ENCODE data around the gene FAM131A.

FAM131A gene

DNA sequence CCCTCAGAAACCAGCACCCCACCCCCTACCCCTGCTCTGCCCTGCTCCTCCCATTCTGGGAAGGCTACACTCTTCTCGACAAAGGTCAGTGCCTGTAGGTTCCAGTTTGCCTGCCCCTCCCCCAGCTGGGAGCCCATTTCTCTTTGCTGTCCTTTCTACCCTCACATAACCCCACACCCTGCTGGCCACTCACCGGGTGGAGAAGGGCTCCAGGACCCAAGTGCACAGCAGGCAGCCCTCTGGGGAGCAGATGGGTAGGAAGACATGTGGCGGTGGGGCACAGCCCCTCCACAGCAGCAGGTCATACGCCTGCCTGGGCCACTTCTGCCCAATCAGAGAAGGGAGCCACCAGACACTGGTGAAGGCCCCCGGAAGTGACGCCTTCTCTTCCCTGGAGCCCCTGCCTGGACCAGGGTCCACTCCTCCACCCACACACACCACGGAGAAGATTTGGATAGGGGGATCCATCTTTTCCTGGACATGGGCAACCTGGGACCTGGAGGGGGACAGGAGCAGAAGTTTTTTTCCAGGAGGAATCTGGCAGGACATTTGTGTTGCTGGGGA lies 40.6 kb downstream of the FAM131A start, which contains the start of gene THPO:
Gene THPO (minus strand): TSS at position 326 of the 564 bp plus-strand sequence. CDS start 1,948 bp downstream, outside the sequence.
- DNase-seq (ENCODE audit: low read depth, low spot score) = no peak

DNA sequence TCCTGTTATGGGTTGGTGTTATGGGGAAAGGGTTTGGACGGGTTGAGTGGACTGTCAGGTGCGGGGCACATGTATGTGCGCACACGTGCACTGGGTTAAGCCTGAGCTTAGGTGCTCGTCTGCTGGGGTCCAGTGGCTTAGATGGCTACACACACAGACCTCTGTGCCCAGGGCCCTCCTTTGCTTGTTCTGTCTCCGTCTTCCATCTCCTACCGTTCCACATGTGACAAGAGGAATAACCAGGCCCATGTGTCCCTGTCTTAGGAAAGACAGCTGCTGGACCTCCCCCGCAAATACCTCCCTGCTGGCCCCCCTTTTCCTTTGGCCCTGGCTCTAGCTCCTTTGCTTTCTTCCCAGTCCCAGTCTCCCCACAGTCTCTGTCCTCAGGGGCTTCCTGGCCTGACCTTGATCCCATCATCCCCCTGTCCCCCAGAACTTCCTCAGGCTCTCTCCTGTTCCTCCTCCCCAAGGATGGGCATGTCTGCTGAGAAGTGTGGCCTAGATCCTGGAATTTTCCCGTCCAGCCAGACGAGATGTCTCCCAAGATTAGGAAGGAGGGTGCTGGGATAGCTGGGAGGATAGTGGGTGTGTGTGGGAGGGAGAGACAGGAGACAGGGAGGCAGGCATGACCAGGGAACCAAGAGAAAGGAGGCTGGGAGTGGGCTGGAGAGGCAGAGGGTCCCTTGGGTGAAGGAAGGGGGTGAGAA lies 41.4 kb downstream of the FAM131A start:
- no peak for DNase-seq (ENCODE audit: low read depth, low spot score)

DNA sequence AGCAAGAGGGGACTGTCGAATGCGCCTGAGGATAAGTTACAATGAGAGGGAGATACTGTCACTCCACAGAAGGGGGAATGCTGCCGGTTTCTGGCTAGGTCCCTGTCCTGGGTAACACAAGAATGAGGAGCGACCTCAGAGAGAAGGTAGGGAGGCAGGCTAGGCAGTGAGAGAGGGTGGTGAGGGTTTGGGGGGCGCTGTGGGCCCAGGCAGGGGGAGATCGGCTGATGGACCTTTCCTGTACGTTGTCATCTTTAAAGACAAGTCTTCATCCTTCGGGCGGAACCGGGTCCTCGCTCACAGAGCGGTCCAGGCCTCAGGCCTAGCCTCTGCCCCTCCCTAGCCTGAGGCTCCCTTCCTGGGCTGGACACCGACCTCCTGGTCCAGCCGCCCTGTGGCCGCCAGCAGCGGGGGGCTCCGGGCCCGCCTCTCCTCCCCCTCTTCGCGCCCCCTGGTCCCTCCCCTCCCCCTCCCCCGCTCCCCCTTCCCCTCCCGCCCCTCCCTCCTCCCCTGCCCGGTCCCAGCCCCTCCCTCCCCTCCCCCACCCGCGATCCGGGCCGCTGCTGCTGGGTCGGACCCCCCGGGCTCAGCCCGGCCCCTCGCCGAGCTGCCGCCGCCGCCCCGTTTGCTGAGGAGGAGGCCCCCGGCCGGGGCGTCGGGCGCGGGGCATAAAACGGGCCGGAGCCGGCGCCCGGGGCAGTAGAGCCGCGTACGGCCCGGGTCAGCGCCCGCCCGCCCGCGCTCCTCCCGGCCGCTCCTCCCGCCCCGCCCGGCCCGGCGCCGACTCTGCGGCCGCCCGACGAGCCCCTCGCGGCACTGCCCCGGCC lies 42.2 kb downstream of the FAM131A start, which contains the start of gene CHRD:
Gene CHRD (plus strand): TSS at position 697 of the 827 bp plus-strand sequence. CDS start 265 bp downstream, outside the sequence.
- no peak for DNase-seq (ENCODE audit: low read depth, low spot score)

DNA sequence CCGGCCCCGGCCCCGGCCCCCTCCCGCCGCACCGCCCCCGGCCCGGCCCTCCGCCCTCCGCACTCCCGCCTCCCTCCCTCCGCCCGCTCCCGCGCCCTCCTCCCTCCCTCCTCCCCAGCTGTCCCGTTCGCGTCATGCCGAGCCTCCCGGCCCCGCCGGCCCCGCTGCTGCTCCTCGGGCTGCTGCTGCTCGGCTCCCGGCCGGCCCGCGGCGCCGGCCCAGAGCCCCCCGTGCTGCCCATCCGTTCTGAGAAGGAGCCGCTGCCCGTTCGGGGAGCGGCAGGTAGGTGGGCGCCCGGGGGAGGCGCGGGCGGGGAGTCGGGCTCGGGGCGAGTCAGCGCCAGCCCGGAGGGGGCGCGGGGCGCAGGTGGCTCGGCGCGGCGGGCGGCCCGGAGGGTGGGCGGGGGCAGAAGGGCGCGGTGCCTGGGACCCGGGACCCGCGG lies 42.8 kb downstream of the FAM131A start:
- no peak for DNase-seq (ENCODE audit: low read depth, low spot score)

DNA sequence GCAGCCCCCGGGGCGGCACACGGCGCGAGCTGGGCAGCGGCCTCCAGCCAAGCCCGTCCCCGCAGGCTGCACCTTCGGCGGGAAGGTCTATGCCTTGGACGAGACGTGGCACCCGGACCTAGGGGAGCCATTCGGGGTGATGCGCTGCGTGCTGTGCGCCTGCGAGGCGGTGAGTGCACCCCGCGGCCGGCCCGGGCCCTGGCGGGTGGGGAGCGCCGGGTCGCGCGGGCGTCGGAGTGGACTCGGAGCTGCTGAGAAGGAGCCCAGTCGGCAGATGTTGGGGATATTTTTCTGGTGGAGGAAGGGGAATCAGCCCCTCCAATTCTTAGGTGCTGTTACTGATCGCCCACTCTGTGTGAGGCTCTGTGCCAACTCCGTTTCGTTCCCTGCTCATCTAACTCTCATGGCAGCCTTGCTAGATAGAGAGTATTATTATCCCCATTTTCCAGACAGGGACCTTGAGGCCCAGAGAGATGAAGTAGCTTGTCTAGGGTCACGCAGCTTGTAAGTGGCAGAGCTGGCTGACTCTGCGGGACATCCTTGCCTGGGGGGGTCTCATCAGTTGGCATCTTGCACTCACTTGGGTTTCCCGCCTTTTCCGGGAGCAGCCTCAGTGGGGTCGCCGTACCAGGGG lies 43.3 kb downstream of the FAM131A start:
- DNase-seq (ENCODE audit: low read depth, low spot score) = no peak

DNA sequence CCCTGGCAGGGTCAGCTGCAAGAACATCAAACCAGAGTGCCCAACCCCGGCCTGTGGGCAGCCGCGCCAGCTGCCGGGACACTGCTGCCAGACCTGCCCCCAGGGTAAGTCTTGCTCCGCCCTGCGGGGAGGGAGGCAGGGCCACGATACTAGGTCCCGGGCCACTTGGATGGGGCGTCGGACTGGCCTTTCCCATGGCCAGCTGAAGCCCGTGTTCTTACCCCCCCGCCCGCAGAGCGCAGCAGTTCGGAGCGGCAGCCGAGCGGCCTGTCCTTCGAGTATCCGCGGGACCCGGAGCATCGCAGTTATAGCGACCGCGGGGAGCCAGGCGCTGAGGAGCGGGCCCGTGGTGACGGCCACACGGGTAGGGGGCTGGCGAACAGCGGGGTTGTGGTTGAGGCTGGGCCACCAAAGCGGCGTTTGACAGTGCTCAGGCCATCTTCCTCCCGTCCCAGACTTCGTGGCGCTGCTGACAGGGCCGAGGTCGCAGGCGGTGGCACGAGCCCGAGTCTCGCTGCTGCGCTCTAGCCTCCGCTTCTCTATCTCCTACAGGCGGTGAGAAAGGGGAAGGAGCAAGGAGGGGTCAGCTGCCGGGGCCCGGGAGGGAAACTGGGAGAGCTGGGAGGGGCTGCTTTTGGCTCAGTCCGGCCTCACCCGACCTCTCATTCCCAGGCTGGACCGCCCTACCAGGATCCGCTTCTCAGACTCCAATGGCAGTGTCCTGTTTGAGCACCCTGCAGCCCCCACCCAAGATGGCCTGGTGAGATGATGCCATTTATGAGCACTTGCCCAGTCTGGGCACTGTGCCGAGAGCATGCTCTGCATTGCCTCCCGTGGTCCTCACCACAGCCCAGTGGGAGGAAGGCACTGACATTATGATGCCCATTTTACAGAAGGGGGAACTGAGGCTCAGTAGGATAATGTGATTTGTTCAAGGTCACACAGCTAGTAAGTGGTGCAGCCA lies 44.1 kb downstream of the FAM131A start:
- DNase-seq (ENCODE audit: low read depth, low spot score) = no peak

DNA sequence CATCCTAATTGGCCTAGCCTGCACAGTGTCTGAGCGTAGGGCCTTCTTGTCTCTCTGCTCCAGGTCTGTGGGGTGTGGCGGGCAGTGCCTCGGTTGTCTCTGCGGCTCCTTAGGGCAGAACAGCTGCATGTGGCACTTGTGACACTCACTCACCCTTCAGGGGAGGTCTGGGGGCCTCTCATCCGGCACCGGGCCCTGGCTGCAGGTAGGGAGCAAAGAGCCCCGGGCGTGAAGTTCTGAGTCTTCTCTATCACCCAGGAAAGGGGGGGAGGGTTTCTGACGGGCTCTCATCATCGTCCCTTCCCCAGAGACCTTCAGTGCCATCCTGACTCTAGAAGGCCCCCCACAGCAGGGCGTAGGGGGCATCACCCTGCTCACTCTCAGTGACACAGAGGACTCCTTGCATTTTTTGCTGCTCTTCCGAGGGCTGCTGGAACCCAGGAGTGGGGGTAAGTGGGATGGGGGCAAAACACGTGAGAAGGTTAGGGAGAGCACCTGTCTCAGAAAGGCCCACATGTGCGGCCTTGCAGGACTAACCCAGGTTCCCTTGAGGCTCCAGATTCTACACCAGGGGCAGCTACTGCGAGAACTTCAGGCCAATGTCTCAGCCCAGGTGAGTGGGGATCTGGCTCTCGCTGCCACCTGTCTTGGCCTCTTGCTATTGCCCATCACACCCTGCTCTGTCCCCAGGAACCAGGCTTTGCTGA lies 45.1 kb downstream of the FAM131A start:
- DNase-seq (ENCODE audit: low read depth, low spot score) = no peak

DNA sequence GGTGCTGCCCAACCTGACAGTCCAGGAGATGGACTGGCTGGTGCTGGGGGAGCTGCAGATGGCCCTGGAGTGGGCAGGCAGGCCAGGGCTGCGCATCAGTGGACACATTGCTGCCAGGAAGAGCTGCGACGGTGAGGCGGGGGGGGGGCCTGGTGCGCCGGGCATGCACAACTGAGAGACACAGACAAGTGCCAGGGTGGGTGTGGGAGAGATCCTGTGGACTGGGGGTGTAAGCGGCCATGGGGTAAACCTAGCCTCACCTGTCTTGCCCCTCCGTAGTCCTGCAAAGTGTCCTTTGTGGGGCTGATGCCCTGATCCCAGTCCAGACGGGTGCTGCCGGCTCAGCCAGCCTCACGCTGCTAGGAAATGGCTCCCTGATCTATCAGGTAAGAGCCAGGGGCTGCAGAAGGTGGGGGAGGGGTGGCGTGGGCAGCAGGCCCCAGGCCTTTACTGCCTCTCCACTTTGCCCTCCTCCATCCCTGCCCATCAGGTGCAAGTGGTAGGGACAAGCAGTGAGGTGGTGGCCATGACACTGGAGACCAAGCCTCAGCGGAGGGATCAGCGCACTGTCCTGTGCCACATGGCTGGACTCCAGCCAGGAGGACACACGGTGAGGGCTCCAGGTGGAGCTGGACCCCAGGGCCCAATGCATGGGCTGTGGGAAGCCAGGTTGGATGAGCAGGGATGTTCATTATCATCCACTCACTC lies 45.8 kb downstream of the FAM131A start:
- DNase-seq (ENCODE audit: low read depth, low spot score) = no peak

DNA sequence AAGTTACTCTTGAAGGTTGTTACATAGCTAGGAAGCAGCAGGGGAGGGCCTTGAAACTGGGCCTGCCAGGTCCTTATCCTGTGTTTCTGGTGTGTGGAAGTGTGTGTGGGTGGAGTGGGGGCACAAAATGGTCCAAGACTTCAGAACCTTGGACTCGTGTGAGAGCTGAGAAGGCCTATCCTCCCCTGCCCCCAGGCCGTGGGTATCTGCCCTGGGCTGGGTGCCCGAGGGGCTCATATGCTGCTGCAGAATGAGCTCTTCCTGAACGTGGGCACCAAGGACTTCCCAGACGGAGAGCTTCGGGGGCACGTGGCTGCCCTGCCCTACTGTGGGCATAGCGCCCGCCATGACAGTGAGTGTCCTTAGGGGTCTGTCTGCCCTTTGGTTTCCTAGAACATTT lies 46.9 kb downstream of the FAM131A start:
- DNase-seq (ENCODE audit: low read depth, low spot score) = no peak

DNA sequence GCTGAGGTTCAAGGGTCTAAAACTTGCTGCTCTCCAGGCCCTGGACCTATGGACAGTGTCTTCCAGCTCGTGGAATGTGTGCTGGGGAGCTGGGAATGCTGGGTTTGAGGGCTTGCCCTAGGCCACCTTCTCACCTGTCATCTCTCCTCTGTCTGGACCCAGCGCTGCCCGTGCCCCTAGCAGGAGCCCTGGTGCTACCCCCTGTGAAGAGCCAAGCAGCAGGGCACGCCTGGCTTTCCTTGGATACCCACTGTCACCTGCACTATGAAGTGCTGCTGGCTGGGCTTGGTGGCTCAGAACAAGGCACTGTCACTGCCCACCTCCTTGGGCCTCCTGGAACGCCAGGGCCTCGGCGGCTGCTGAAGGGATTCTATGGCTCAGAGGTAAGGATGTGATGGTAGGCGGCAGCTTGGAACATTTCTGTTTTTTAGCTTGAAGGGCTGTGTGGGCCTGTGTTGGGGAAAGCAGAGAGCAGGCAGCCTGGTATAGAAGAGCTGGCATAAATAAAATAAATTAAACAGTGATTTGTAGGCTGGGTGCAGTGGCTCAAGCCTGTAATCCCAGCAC lies 47.5 kb downstream of the FAM131A start:
- no peak for DNase-seq (ENCODE audit: low read depth, low spot score)

DNA sequence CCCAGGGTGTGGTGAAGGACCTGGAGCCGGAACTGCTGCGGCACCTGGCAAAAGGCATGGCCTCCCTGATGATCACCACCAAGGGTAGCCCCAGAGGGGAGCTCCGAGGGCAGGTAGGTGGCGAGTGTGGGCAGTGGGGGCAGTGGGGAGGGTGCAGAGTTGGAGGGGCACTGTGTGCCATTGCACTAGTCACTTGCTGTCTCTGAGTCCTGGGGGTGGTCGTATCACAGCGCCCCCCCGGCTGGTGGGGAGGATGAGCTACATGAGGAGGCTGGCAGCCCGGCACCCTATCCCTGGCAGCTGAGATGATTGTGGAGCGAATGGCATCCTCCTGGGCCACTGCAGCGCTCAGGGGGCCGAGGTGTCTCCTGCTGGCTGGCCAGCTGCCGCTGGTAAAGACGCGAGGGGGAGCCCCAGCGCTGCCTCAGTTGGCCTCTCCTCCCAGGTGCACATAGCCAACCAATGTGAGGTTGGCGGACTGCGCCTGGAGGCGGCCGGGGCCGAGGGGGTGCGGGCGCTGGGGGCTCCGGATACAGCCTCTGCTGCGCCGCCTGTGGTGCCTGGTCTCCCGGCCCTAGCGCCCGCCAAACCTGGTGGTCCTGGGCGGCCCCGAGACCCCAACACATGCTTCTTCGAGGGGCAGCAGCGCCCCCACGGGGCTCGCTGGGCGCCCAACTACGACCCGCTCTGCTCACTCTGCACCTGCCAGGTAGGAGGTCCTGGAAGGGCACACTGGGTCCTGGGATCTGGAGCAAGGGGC lies 48.8 kb downstream of the FAM131A start:
- DNase-seq (ENCODE audit: low read depth, low spot score) = no peak

DNA sequence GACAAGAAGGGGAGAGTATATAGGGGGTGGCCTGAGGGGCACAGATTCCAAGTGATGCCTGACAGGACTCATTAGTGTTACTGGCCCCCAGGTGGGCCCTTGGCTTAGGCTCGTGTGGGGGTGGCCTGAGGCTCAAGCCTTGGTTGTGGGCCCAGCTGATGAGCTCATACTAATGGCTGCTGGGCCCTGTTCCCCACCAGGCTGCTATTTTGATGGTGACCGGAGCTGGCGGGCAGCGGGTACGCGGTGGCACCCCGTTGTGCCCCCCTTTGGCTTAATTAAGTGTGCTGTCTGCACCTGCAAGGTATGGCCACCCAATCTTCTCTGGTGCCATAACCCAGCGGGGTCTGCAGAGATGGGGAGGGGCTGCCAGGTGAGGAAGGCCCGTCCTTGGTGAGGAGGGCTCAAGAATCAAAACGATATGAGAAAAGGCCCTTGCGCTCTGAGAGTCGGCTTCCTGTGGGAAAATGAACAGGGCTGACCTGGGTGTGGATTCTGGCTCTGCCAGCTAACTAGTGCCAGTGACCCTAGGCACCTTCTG lies 49.8 kb downstream of the FAM131A start:
- no peak for DNase-seq (ENCODE audit: low read depth, low spot score)

DNA sequence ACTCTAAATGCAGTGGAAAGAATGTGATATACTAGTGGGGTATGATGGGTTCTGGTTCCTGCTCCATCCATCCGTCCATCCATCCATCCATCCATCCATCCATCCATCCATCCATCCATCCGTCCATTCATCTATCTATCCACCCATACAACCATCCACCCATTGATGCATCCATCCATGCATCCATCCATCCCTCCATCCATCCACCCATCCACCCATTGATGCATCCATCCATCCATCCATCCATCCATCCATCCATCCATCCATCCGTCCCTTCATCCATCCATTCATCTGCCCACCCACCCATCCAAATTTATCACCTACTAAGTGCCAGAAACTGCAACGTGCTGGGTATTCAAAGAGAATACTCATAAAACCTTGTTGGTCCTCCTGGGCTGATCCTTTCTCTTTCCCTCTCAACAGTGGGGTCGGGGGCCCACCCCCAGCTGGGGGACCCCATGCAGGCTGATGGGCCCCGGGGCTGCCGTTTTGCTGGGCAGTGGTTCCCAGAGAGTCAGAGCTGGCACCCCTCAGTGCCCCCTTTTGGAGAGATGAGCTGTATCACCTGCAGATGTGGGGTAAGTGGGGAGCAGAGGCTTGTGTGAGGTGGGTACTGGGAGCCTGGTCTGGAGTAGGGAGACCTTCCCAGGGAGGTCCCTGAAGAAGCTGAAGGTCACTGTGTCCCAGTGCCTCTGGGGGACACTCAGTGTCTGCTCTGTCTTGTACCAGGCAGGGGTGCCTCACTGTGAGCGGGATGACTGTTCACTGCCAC lies 51.0 kb downstream of the FAM131A start:
- no peak for DNase-seq (ENCODE audit: low read depth, low spot score)

DNA sequence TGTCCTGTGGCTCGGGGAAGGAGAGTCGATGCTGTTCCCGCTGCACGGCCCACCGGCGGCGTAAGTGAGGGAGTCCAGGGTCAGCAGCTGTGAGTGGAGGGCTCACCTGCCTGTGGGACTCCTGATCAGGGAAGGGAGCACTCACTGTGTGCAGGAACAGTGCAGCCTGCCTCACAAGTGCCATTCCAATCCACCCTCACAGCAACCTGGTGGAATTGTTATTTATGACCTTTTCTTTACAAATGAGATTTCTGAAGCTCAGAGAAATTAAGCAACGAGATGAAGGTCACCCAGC lies 51.5 kb downstream of the FAM131A start:
- DNase-seq (ENCODE audit: low read depth, low spot score) = no peak

DNA sequence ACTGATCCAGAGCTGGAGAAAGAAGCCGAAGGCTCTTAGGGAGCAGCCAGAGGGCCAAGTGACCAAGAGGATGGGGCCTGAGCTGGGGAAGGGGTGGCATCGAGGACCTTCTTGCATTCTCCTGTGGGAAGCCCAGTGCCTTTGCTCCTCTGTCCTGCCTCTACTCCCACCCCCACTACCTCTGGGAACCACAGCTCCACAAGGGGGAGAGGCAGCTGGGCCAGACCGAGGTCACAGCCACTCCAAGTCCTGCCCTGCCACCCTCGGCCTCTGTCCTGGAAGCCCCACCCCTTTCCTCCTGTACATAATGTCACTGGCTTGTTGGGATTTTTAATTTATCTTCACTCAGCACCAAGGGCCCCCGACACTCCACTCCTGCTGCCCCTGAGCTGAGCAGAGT lies 52.0 kb downstream of the FAM131A start:
- DNase-seq (ENCODE audit: low read depth, low spot score) = no peak

DNA sequence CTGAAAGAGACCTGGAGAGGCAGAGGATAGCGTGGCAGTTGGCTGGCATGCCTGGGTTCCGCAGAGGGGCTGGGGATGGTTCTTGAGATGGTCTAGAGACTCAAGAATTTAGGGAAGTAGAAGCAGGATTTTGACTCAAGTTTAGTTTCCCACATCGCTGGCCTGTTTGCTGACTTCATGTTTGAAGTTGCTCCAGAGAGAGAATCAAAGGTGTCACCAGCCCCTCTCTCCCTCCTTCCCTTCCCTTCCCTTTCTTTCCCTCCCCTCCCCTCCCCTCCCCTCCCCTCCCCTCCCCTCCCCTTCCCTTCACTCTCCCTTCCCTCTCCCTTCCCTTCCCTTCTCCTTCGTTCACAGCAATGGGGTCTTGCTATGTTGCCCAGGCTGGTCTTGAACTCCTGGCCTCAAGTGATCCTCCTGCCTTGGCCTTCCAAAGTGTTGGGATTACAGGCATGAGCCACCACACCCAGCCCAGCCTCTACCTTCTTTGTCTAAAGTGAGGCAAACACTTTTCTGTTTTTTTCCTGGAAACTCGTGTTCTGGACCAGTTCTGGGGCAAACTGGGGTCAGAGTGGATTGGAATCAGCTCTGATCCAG lies 52.6 kb downstream of the FAM131A start:
- no peak for DNase-seq (ENCODE audit: low read depth, low spot score)

DNA sequence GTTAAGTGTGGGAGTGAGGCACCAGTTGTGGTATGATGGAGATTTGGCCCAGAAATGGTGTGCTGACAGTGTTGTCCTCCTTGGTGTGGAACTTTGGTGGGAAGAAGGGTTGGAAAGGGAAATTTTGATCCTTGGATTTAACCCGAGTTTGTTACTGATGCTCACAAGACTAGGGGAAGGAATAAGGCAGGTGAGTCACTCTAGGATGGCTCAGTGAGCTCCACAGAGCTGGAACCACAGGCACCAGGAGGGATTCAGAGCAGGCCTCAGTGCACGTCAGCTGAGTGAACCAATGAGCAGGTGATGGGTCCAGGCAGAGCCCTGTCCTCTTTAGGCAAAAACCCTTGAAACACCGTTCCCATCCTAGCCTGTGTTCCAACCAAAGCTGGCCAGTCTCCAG lies 53.9 kb downstream of the FAM131A start:
- DNase-seq (ENCODE audit: low read depth, low spot score) = no peak
